ENCODE data around the gene ST6GALNAC6. TPM values are rescaled to one million over a fixed set of nuclear protein-coding genes. Genes with fewer than 3 reads are reported as not detected.

The ST6GALNAC6 gene
- total and polyA plus RNA-seq, 10 of the 15 experiments (the other 5 are each of a cell fraction or from before 2014, with no cell fraction given): 0.40 to 27.0 (median 16.8) TPM

DNA sequence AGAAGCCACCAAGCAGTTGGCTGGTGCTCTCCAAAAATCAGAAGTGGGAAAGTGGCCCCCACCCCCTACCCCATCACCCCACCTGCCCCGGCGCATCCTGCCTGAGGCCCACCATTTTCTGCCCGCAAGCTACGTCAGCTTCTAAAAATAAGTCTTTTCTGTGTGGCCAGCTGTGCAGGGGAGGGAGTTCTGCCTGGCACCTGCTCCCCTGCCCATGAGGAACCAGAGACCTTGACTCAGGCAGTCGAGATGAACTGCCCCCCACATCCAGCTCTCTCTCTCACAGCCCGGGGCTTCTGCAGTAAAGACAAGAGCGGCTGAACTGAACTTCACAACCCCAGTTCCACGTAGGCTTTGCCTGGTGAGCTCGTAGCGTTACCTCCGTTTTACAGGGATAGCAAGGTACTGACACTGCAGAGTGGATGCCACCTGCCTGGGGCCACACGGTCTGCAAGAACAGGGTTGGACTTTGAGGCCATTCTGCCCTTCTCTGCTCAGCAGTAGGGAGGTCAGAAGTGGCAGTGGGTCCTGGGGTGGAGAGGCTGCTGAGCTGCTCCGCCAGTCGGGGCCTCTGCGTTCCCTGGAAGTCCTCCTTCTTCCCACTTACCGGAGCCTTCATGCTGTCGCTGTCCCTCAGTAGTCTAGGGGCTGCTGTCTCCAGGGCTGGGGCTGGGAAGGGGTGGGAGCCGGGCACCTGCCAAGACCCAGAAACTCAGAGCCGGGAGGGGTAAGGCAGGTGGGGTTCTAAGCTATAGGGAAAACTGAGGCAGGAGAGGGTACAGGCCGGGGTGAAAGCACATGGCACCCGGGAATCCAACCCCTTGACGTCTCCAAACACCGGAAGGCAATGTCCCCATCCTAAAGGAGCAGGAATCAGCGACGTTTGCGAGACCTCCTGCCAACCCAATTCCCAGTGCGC, 16.7 kb upstream of the ST6GALNAC6 start (continued):
- no peak; the same call in 1 of the 2 replicates for TF ChIP-seq SIN3A (IDR thresholded peaks at IDR 0.05; ENCODE audit: low read depth, low read length)
- TF ChIP-seq ZZZ3 (IDR thresholded peaks at IDR 0.05; ENCODE audit: control insufficient read depth, insufficient read length, low read depth): no peak
- TF ChIP-seq WRNIP1 (IDR thresholded peaks at IDR 0.05; ENCODE audit: borderline replicate concordance, low read depth, low read length): no peak
- no peak for TF ChIP-seq IRF5 (IDR thresholded peaks at IDR 0.05; ENCODE audit: borderline replicate concordance)
- TF ChIP-seq CHD1 (IDR thresholded peaks at IDR 0.05; ENCODE audit: low read depth, low read length): no peak
- TF ChIP-seq TAF1 (IDR thresholded peaks at IDR 0.05; ENCODE audit: borderline replicate concordance, low read depth, low read length): 0 out of 2 replicates have a peak, but pooled peaks have one; percentile 32
- 0 out of 2 replicates have a peak, but pooled peaks have one; percentile 34 for TF ChIP-seq MXI1 (IDR thresholded peaks at IDR 0.05; ENCODE audit: low read depth, low read length)
- TF ChIP-seq LARP7 (IDR thresholded peaks at IDR 0.05): no peak; the same call in 1 of the 2 replicates
- 0 out of 2 replicates have a peak, but pooled peaks have one; percentile 28 for TF ChIP-seq MLLT1 (IDR thresholded peaks at IDR 0.05)
- TF ChIP-seq PKNOX1 (IDR thresholded peaks at IDR 0.05): no peak
- no peak for TF ChIP-seq NFYB (IDR thresholded peaks at IDR 0.05; ENCODE audit: insufficient read depth, low read depth, low read length)
- TF ChIP-seq SMARCA5 (IDR thresholded peaks at IDR 0.05): no peak
- TF ChIP-seq YY1 (IDR thresholded peaks at IDR 0.05; ENCODE audit: low read depth, low read length): peak; percentile 76
- peak; percentile 81 for TF ChIP-seq POLR2A (IDR thresholded peaks at IDR 0.05; ENCODE audit: low read depth, low read length)
- TF ChIP-seq ESRRA (IDR thresholded peaks at IDR 0.05; ENCODE audit: low read length): no peak
- TF ChIP-seq ZBED1 (IDR thresholded peaks at IDR 0.05; ENCODE audit: borderline replicate concordance): no peak
- TF ChIP-seq PAX5 (IDR thresholded peaks at IDR 0.05; ENCODE audit: borderline replicate concordance, low read depth, low read length): peak; percentile 51; the same call in 1 of the 2 replicates
- TF ChIP-seq JUND (IDR thresholded peaks at IDR 0.05; ENCODE audit: low read depth, low read length): no peak
- no peak for TF ChIP-seq ASH2L (IDR thresholded peaks at IDR 0.05; ENCODE audit: borderline replicate concordance, low read depth)
- TF ChIP-seq IKZF2 (IDR thresholded peaks at IDR 0.05): 0 out of 4 replicates have a peak, but pooled peaks of 1 of the 2 experiments have one; percentile 32
- TF ChIP-seq CREM (IDR thresholded peaks at IDR 0.05; ENCODE audit: low read depth): peak; percentile 62; the same call in 1 of the 2 replicates
- peak; percentile 58 for TF ChIP-seq BCL3 (IDR thresholded peaks at IDR 0.05; ENCODE audit: borderline replicate concordance, insufficient read depth, low read depth, low read length, poor library complexity, severe bottlenecking)
- TF ChIP-seq KLF5 (IDR thresholded peaks at IDR 0.05; ENCODE audit: partially characterized antibody): no peak
- TF ChIP-seq SPI1 (IDR thresholded peaks at IDR 0.05; ENCODE audit: borderline replicate concordance, insufficient read depth, low read depth, low read length): no peak
- no peak for TF ChIP-seq NR2C1 (IDR thresholded peaks at IDR 0.05)
- TF ChIP-seq RB1 (IDR thresholded peaks at IDR 0.05; ENCODE audit: borderline replicate concordance): no peak
- no peak for TF ChIP-seq JUNB (IDR thresholded peaks at IDR 0.05)

Data from GM12878 (cell line).